SKM-1 (cell line): Measurements from ENCODE around the gene FOXF1.
A peak's percentile ranks its signal among the peaks of the same experiment; 100 is the strongest.

Experiments
- DNase-seq: peaks from one replicate; lab custom pipeline; 2025; ENCODE audit not compliant: unreplicated experiment; lab: John Stamatoyannopoulos, UW

FOXF1 gene

GRCh38 chr16:86554599-86554916 lies 44.2 kb downstream of the FOXF1 start:
- no peak for DNase-seq

- peak; percentile 66 for DNase-seq
Measured at GRCh38 chr16:86554917-86555703, 44.8 kb downstream of the FOXF1 start, which contains the start of gene MTHFSD. TSS of gene MTHFSD (minus strand) at chr16:86555235. CDS start at chr16:86555184, 51 bp downstream.

GRCh38 chr16:86555704-86556075 lies 45.4 kb downstream of the FOXF1 start:
- no peak for DNase-seq

DNA sequence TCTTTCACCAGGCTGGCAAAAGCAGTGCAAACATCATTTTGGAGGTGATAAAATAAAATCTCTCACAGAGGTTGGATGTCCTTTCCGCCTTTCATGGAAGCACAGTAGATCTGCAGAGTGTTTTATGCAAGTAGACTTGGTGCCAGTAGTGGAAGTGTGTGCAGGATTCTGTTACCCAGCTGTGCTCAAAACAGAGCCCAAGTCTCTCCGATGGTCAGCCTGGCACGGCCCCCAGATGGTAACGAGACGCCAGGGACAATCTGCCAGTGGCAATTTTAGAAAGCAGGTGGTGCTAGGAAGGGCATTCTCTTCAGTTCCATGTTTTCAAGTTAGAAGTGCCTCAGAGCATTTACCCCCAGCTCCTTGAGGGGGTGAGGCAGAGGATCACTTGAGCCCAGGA lies 46.2 kb downstream of the FOXF1 start:
- DNase-seq: no peak

- DNase-seq: no peak
Measured at GRCh38 chr16:86557587-86557986, 47.3 kb downstream of the FOXF1 start.

- DNase-seq: no peak
Measured at GRCh38 chr16:86558355-86559193, 48.2 kb downstream of the FOXF1 start.

- DNase-seq: no peak
Measured at GRCh38 chr16:86559802-86560305, 49.5 kb downstream of the FOXF1 start.

GRCh38 chr16:86562356-86562755 lies 52.0 kb downstream of the FOXF1 start:
- DNase-seq: no peak

GRCh38 chr16:86563469-86564345 lies 53.4 kb downstream of the FOXF1 start:
- peak; percentile 64 for DNase-seq
